Measurements from ENCODE around the gene WDR18. TPM values are rescaled to one million over a fixed set of nuclear protein-coding genes. Genes with fewer than 3 reads are reported as not detected.
A peak's percentile ranks its signal among the peaks of the same experiment; 100 is the strongest.

WDR18 gene
- total RNA-seq, 1 donor from 2014 or later, result 44.1 TPM

GRCh38 chr19:964761-965694 is 19.1 kb upstream of the WDR18 start:
- DNase-seq, result no peak

- no peak for DNase-seq
Observed at GRCh38 chr19:966485-967088, 17.6 kb upstream of the WDR18 start.

- no peak for DNase-seq
Observed at GRCh38 chr19:970695-971094, 13.4 kb upstream of the WDR18 start.

GRCh38 chr19:971795-972194 is 12.3 kb upstream of the WDR18 start:
- no peak for DNase-seq

DNA sequence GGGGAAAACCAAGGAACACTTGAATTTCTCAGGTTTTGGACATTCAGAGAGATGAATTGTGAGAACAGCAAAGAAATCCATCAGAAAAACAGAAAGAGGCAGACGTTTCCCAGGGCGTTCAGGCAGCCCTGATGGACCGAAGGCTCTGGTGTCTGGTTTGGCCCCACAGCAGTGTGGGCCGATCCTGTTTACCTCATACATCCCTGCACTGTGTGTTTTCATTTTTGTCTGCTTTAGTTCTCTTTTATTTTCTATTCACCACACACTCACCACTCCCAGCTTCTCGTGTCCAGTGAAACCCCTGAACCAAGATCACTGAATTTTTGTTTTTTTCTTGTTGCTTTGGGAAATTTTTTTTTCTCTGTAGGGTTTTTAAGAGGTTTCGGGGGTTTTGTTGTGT is 11.9 kb upstream of the WDR18 start:
- no peak for DNase-seq

- no peak for DNase-seq
Observed at GRCh38 chr19:973726-974563, 10.2 kb upstream of the WDR18 start.

DNA sequence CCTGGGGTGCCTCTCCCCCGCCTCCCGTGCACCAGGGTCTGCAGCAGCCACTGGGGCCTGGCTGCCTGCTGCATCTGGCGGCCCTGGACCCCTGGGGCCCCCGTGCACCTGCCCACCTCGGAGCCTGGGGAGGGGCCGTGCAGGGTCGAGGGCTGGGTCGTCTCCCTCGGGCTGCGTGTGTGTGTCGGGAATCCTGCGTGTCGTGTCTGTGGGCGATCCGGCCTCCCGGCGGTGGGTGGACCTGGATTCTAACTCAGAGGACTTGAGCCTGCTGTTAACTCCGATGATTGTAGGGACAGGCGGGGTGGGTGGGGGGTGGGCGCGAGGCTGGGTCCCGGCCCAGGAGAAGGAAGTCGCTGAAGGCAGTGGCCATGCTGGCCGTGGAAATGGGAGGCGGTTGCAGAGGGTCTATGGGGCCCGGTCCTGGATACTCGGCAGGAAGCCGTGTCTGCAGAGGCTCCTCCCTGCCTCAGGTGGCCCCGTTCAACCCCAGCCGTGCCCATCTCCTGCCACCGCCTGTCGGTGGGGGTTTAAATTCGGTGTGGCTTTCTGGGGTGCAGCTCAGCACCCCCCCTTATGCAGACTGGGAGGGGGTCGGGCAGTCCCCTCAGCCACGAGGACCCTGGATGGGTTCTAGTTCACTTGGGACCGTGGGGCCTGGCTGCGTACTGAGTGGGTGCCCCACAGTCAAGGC is 9.4 kb upstream of the WDR18 start:
- no peak for DNase-seq

DNA sequence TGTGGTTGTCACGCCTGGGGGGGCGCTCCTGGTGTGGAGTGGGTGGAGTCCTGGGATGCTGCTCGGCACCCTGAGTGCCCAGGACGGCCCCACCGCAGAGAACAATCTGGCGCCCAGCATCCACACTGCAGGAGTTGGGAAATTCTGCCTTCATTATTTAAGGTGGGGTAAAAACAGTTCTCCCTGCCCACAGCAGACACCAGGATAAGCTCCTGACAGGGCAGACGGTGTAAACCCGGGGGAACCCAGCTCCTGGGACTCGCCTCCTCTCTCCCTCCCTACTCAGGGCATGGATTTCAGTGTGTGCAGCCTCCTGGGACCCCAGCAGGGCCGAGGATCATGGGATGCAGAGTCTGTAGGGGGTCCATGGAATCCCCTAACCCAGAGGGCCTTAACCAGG is 7.7 kb upstream of the WDR18 start:
- no peak for DNase-seq

DNA sequence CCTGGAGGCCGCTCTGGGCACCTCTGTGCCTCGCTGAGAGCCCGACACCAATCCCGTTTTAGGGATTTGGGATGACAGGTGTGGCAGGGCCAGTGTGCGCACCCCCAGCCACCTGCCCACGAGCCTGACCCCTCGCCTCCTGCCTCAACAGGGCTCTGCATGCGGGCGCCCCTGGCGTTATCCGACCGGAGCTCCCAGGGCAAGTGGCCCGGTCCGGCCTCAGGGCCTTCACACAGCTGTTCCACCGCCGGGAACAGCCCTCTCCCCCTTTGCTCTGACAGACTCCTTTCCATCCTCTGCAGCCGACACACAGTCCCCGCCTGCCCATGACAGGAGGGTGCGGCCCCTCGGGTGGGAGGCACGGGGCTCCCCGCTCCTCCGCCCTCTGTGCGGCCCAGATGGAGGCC is 7.1 kb upstream of the WDR18 start:
- DNase-seq, result no peak

DNA sequence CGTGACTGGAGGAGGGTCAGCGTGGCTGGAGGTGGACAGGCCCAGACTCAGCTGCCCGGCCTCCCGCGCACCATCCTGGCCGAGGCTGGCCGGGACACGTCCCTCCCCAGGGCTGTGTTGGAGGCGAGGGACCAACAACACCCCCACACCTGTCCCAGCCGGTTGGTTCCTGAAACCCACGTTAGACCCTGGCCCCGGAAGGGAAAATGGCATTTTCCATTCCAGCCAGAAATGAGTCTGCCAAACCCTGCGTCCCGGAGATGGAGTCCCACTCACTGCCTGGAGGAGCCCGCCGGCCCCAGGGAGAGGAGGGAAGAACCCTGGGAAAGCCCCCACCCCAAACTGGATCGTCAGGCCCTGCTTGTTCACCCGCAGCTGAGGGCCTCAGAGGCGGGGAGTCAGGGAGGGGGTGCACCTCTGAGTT is 4.8 kb upstream of the WDR18 start:
- no peak for DNase-seq

- DNase-seq, result no peak
Observed at GRCh38 chr19:980133-980998, 3.8 kb upstream of the WDR18 start.

DNA sequence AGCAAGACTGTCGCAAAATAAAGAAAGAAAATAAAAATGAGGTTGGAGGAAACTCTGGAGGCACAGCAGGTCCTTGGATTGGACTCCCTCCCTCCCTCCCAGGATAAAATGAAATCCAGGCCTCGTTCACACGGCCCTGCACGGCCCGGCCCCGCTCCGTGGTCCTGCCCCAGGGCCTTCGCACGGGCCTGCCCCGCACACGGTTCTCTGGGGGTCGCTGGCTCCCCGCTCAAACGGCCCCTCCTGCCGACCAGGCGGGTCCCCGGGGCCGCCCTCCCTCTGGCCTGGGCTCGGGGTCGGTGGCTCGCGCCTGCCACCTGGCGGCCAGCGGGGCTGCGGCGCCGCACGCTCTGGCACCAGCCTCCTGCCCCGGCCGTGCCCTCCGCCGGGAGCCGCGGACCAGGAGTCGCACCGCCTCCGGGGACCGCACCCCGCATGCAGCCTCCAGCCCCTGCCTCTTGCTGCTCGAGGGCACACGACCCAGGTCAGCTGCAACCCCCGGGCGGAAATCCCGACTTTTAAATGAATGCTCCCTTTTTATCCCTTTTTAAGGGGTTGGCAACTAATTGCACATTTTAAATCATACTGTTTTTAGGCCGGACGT is 1.5 kb upstream of the WDR18 start:
- DNase-seq, result peak; percentile 46

GRCh38 chr19:986083-986482 is 1.9 kb downstream of the WDR18 start:
- DNase-seq, result no peak

DNA sequence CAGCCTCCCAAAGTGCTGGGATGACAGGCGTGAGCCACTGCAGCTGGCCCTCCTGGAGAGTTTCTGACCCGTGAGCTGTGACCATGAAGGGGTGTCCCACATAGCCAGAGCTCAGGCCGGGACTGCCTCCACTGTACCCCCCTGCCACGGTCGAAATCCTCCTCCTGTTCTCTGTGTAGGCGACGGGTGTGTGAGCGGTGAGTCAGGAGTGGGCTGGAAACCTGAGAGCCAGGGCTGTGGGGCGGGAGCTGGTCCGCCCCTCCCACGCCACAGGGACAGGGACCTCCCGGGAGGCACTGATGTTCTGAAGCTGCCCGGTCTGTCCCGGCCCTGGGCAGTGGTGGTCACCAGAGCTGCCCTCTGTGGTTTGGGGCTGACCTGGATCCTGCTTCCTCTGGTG is 3.9 kb downstream of the WDR18 start:
- DNase-seq, result no peak

- DNase-seq, result no peak
Observed at GRCh38 chr19:988510-988909, 4.4 kb downstream of the WDR18 start.

GRCh38 chr19:989381-990081 is 5.4 kb downstream of the WDR18 start:
- no peak for DNase-seq

DNA sequence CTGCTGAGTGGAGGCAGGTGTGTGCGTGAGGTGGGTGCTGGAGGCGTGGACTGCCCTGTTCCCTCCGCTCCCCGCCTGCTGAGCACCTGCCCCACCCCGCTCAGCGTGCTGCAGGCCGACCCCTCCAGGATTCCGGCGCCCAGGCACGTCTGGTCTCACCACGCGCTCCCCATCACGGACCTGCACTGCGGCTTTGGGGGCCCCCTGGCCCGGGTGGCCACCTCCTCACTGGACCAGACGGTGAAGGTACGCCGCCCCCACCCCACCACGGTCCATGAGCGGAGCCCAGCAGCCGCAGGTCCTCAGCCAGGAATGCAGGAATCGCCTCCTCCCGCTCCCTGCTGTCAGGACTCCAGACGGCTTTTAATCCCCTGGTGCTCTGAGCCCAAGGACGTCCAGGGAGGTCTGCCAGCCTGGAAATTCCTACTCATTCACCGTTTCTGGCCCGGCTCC is 6.0 kb downstream of the WDR18 start:
- DNase-seq, result no peak

- no peak for DNase-seq
Observed at GRCh38 chr19:990746-991145, 6.6 kb downstream of the WDR18 start.

DNA sequence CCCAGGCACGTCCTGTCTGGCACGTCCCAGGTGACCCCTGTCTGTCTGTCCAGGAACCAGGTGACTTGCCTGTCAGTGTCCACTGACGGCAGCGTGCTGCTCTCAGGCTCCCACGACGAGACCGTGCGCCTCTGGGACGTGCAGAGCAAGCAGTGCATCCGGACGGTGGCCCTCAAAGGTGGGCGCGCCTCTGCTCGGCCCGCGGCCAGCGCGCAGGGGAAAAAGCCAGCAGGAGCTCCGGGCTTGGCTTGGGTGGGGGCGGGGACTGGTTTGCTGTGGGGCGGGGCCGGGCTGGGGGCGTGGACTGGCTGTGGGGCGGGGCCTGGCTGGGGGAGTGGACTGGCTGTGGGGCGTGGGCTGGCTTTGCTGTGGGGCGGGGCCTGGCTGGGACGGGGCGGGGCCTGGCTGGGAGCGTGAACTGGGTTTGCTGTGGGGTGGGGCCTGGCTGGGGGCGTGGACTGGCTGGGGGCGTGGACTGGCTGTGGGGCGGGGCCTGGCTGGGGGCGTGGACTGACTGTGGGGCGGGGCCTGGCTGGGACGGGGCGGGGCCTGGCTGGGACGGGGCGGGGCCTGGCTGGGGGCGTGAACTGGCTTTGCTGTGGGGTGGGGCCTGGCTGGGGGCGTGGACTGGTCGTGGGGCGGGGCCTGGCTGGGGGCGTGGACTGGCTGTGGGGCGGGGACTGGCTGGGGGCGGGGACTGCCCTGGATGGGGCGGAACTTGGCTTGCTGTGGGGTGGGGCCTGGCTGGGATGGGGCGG is 7.2 kb downstream of the WDR18 start:
- no peak for DNase-seq
